Lung (tissue), 12 donors: Measurements from ENCODE around the gene PSG1. TPM values are rescaled to one million over a fixed set of nuclear protein-coding genes. Genes with fewer than 3 reads are reported as not detected.
"Not testable (repeated sequence)": the region's sequence is repeated elsewhere in the genome, so short reads cannot be mapped to it uniquely, and the experiment has no call there.

Experiments
- ATAC-seq: fragments of 200-7000 bp; cut with Tn5 transposase; one replicate; pipeline ENCODE4 v1.9.1; 2020; ENCODE audit warnings: moderate number of reproducible peaks; ENCODE audit not compliant: insufficient read depth, low FRiP score
- DNase-seq, 3 donors: peaks; one replicate each; pipeline ENCODE4 v3.0.0-alpha.2; 2013 to 2017
- H3K27ac ChIP-seq, 2 donors: one replicate each; pipeline ENCODE4 v1.5.1; 2013; ENCODE audit warnings: mild to moderate bottlenecking in 2 of 2, moderate library complexity in 2 of 2, control low read depth in 1 of 2, inconsistent platforms in 1 of 2, low read depth in 1 of 2, low read length in 1 of 2
- H3K27me3 ChIP-seq, 3 donors: one replicate each; pipeline ENCODE4 v1.5.1; 2013; ENCODE audit warnings: low read length in 2 of 3; ENCODE audit not compliant: control insufficient read depth in 3 of 3, insufficient read depth in 3 of 3
- H3K36me3 ChIP-seq, 4 donors: one replicate each; pipeline ENCODE4 v1.5.1; 2013; ENCODE audit warnings: low read length in 4 of 4, mild to moderate bottlenecking in 1 of 4, moderate library complexity in 1 of 4; ENCODE audit not compliant: control insufficient read depth in 4 of 4, insufficient read depth in 4 of 4
- H3K4me1 ChIP-seq, 5 donors: one replicate each; pipeline ENCODE4 v1.5.1; 2013; ENCODE audit warnings: low read length in 5 of 5, mild to moderate bottlenecking in 2 of 5, moderate library complexity in 1 of 5; ENCODE audit not compliant: control insufficient read depth in 5 of 5, insufficient read depth in 5 of 5
- H3K4me3 ChIP-seq: one replicate; pipeline ENCODE4 v1.5.1; 2013; ENCODE audit warnings: mild to moderate bottlenecking, control low read depth, moderate library complexity
- H3K9ac ChIP-seq, 2 donors: one replicate each; pipeline ENCODE4 v1.5.1; 2013; ENCODE audit warnings: low read length in 2 of 2, control low read depth in 1 of 2; ENCODE audit not compliant: insufficient read depth in 1 of 2
- H3K9me3 ChIP-seq, 4 donors: one replicate each; pipeline ENCODE4 v1.5.1; 2013; ENCODE audit warnings: low read length in 3 of 4, mild to moderate bottlenecking in 1 of 4, moderate library complexity in 1 of 4; ENCODE audit not compliant: control insufficient read depth in 4 of 4, insufficient read depth in 3 of 4
- WGBS, 2 donors: extraction: QIAGEN DNeasy Blood & Tissue Kit; methylation state at CpG; one replicate each; pipeline ENCODE4 v1.1.7; 2013; 5-methylcytosine and 5-hydroxymethylcytosine counted together
- polyA plus RNA-seq, 2 donors: library from polyadenylated mRNA; stranded (reverse); fragments of 200-250 nt; gene quantifications; one replicate each; pipeline ENCODE4 v1.2.1, GENCODE V29; 2013
- total RNA-seq, 2 donors: library from RNA; depleted of rRNA in 1 of 2; stranded (reverse); fragments of >200 nt in 1 of 2; gene quantifications; one replicate each; pipeline ENCODE4 v1.2.1, GENCODE V29; 2014 to 2021
- TF ChIP-seq, protein P1 (sequence below): IDR thresholded peaks from 2 replicates; pipeline ENCODE4 v1.5.1; 2012; ENCODE audit warnings: mild to moderate bottlenecking; ENCODE audit errors: control extremely low read depth, extremely low read depth
- donor health status: control.
- donor health status: control.
- donor health status: Bipolar disorder and iron deficiency.
- donor health status: healthy.
- donor health status: DM: yes; HTN: yes; CAD: no.

The PSG1 gene
- total and polyA plus RNA-seq, 4 donors = not detected

DNA sequence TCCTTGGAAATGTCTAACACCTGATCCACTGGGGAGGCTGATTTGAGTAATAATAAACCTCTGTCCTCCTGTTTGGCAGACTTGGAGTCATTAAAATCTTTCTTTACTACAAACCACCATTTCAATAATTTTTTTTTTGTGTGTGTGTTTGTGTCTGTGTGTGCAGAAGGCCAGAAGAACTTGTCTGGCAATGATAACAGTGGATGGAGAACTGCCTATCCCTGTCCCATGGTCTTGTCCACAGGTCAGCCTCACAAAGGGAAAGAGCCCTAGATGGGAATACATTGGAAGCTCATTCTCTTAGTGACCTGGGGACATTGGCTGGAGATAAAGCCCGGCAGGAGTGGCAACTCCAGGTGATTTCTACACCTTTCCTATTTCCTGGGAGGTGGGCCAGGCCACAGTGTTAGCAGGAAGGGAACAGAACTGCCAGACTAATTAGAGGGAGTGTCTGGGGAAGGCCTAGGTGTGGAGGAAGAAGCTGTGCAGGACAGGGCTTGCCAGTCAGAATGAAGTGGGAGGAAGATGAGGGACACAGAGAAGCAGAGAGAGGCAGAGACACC lies 27.7 kb downstream of the PSG1 start:
- H3K4me1 ChIP-seq, H3K4me3 ChIP-seq, H3K9ac ChIP-seq, DNase-seq, ATAC-seq, H3K36me3 ChIP-seq, H3K27ac ChIP-seq, H3K9me3 ChIP-seq, H3K27me3 ChIP-seq: not testable (repeated sequence)
- 52 to 57% methylated on average over 1 of the region's 1 CpG for WGBS, 2 donors

DNA sequence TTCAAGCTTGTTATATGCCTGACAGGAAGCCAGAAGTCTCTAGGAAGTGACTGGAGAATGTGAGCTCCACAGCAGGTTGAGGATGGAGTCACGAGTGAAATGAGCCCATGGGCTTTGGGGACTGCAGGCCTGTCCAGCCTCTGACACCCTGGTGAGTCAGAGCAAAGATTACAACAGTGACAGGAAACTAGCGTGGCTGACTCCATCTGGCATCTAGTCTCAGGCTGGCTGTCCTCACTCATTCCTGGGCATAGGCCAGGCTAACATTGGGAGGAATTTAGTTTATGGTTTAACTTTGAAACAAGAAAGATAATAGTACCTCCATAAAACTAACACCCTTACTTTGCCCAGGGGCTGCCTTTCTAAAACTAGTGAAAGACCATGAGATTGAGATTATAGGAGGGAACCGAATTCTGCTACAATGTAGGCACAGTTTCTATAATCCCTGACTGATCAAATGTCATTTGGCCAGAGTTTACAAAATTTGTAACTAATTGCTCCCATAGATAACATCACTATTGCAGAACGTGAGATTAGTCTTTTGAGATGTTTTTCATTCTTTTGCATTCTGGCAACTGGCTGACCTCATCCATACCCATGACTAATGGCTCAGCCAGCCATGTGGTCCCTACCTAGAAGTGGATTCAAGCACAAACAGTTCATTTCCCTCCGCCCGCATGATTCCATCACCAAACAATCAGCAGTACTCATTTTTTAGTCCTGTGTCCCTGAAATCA lies 28.4 kb downstream of the PSG1 start:
- no peak overlapping the region for H3K9ac ChIP-seq
- H3K27ac ChIP-seq = no peak overlapping the region
- no peaks in the 10 kb centered on the region for H3K27me3 ChIP-seq
- H3K36me3 ChIP-seq = no peaks in the 10 kb centered on the region
- H3K4me3 ChIP-seq = no peak overlapping the region
- TF ChIP-seq, protein P1, sequence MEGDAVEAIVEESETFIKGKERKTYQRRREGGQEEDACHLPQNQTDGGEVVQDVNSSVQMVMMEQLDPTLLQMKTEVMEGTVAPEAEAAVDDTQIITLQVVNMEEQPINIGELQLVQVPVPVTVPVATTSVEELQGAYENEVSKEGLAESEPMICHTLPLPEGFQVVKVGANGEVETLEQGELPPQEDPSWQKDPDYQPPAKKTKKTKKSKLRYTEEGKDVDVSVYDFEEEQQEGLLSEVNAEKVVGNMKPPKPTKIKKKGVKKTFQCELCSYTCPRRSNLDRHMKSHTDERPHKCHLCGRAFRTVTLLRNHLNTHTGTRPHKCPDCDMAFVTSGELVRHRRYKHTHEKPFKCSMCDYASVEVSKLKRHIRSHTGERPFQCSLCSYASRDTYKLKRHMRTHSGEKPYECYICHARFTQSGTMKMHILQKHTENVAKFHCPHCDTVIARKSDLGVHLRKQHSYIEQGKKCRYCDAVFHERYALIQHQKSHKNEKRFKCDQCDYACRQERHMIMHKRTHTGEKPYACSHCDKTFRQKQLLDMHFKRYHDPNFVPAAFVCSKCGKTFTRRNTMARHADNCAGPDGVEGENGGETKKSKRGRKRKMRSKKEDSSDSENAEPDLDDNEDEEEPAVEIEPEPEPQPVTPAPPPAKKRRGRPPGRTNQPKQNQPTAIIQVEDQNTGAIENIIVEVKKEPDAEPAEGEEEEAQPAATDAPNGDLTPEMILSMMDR = no peak
- DNase-seq = no peak
- no peaks in the 10 kb centered on the region for H3K9me3 ChIP-seq
- 50 to 67% methylated on average over 6 of the region's 6 CpGs for WGBS, 2 donors
- ATAC-seq = no peak
- H3K4me1 ChIP-seq = no peaks in the 10 kb centered on the region

DNA sequence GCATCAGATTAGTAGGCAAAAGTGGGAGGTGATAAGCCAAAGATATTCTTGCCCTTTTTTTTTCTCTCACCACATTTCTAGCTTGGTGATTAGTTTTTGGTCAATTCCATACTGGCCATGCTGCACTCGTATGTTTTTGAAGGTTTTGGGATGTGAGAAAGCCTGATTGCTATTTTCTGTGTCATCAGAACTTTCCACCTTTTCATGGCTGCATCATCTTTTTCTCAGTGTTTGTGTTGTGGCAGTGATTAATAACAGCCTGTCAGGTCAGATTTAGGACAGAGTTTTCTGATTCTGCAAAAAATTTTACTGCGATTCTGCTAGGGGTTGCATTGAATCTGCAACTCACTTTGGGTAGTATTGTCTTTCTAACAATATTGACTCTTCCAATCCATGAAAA lies 32.9 kb downstream of the PSG1 start:
- H3K36me3 ChIP-seq = no peaks in the 10 kb centered on the region
- ATAC-seq = no peak
- no peak for DNase-seq
- H3K27me3 ChIP-seq = no peaks in the 10 kb centered on the region
- no peaks in the 10 kb centered on the region for H3K4me1 ChIP-seq
- no peaks in the 10 kb centered on the region for H3K9me3 ChIP-seq
- no peak overlapping the region for H3K27ac ChIP-seq
- no peak overlapping the region for H3K9ac ChIP-seq
- TF ChIP-seq, protein P1 = no peak
- no peak overlapping the region for H3K4me3 ChIP-seq
- WGBS, 2 donors = 72 to 84% methylated on average over 2 of the region's 2 CpGs

DNA sequence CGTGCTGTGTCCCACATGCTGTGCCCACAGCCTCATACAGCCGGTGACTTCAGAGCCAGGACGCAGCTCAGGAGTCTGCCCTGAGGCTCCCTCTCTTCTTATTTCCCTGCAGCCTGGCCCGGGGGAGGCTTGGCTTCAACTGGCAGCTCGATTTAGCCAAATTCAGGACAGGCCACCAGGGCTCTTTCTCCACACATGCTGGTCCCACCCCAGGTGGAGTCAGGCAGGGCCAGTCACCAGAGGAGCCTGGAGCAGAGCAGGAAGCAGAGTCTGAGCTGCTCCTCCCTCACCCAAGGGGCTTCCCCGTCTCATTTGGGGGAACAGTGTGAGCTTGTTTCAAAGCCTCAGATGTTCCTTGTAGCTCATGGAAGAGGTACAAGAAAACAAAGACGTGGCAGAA lies 35.9 kb downstream of the PSG1 start:
- 55 to 65% methylated on average over 7 of the region's 7 CpGs for WGBS, 2 donors
- H3K27me3 ChIP-seq, H3K4me3 ChIP-seq, H3K4me1 ChIP-seq, ATAC-seq, H3K9me3 ChIP-seq, H3K36me3 ChIP-seq, H3K9ac ChIP-seq, DNase-seq, H3K27ac ChIP-seq: not testable (repeated sequence)

DNA sequence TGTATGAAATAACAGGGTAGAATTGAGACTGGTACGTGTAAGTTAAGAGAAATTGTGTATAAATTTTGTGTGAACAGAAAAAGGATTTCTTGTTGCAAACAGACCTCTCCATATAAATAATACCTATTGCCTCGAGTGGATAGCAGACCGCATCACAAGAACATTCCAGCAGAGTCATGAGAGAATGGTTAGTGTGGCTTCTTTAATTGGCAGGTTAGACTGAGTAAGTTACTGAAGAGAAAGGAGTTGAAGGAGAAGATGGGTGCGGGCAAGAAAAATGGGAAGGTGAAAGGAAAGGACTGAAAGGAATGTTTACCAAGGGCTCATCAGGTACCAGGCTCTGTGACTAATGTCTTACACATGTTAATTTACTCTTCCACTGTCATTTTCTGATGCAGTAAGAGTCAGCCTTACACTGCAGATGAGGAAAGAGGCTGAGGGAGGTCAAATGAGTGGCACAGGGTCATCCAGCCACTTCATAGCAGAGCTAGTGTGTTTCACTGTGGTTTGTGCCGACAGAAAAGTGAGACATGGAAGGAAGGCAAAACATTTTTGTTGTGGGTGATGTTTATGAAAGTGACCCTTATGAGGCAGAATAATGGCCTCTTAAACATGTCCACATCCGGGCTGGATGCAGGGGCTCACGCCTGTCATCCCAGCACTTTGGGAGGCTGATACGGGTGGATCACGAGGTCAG lies 46.6 kb downstream of the PSG1 start:
- not testable (repeated sequence) for H3K9ac ChIP-seq, H3K4me1 ChIP-seq, ATAC-seq, H3K4me3 ChIP-seq, DNase-seq, H3K27ac ChIP-seq, H3K27me3 ChIP-seq, H3K36me3 ChIP-seq, H3K9me3 ChIP-seq
- 83 to 92% methylated on average over 9 of the region's 9 CpGs for WGBS, 2 donors

DNA sequence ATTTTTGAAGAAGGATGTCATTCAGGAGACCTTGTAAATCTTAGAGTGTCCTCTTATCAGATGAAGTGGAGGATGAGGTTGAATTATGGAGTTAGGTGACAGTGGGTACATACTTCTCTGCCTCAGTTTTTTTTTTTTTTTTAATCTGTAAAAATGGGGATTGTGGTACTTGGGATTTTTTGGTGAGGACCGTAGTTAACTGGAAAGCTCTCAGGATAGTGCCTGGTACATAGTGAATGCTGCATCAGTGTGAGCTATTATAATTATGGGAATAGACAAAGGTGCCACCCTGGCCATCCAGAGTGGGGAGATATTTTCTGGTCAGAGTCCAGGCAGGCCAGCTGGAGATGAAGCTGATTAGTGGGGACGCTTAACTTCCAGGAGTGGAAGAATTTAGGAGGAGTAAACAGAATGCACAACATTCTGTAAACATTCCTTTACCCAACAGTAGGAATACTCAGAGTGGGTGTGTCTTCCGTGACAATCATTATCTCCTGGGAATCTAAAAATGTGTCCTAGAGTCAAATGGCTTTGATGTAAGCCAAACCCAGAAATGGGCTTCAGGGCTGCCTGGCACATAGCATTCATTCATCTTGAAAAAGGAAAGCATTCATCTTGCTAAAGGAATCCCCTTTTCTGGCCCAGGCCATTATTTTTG lies 47.4 kb downstream of the PSG1 start:
- H3K9me3 ChIP-seq, DNase-seq, H3K27me3 ChIP-seq, H3K27ac ChIP-seq, H3K4me1 ChIP-seq, H3K36me3 ChIP-seq, ATAC-seq, H3K4me3 ChIP-seq, H3K9ac ChIP-seq: not testable (repeated sequence)
- WGBS, 2 donors = 59 to 60% methylated on average over 3 of the region's 3 CpGs
